Pons (tissue), 1 donor: ENCODE results near the gene SLC9A9.
"Not testable (repeated sequence)": the region's sequence is repeated elsewhere in the genome, so short reads cannot be mapped to it uniquely, and the experiment has no call there.

ENCODE experiments used
- DNase-seq: peaks from one replicate; pipeline ENCODE4 v3.0.0-alpha.2; 2016; ENCODE audit warnings: low spot score

The SLC9A9 gene

GRCh38 chr3:143464850-143465249, 383.4 kb downstream of the SLC9A9 start:
- no peak for DNase-seq

- no peak for DNase-seq
Observed at GRCh38 chr3:143455480-143455879, 392.8 kb downstream of the SLC9A9 start.

GRCh38 chr3:143450632-143451031, 397.6 kb downstream of the SLC9A9 start:
- DNase-seq: no peak

- no peak for DNase-seq
Observed at GRCh38 chr3:143447491-143447890, 400.8 kb downstream of the SLC9A9 start.

GRCh38 chr3:143445118-143445517, 403.1 kb downstream of the SLC9A9 start:
- no peak for DNase-seq

- peak; percentile 51 for DNase-seq
Observed at GRCh38 chr3:143443851-143444331, 404.4 kb downstream of the SLC9A9 start.

- no peak for DNase-seq
Observed at GRCh38 chr3:143442814-143443447, 405.3 kb downstream of the SLC9A9 start.

GRCh38 chr3:143441516-143442171, 406.6 kb downstream of the SLC9A9 start:
- no peak for DNase-seq

GRCh38 chr3:143439817-143440216, 408.5 kb downstream of the SLC9A9 start:
- DNase-seq: no peak

GRCh38 chr3:143437405-143437804, 410.9 kb downstream of the SLC9A9 start:
- DNase-seq: no peak

GRCh38 chr3:143436231-143436930, 411.9 kb downstream of the SLC9A9 start:
- DNase-seq: no peak

- no peak for DNase-seq
Observed at GRCh38 chr3:143433787-143434378, 414.4 kb downstream of the SLC9A9 start.

GRCh38 chr3:143431298-143431697, 417.0 kb downstream of the SLC9A9 start:
- DNase-seq: not testable (repeated sequence)

GRCh38 chr3:143430568-143430967, 417.7 kb downstream of the SLC9A9 start:
- no peak for DNase-seq

- DNase-seq: no peak
Observed at GRCh38 chr3:143429628-143430514, 418.4 kb downstream of the SLC9A9 start.

- DNase-seq: no peak
Observed at GRCh38 chr3:143428294-143428693, 420.0 kb downstream of the SLC9A9 start.

- no peak for DNase-seq
Observed at GRCh38 chr3:143427631-143428030, 420.6 kb downstream of the SLC9A9 start.

GRCh38 chr3:143424874-143425273, 423.4 kb downstream of the SLC9A9 start:
- no peak for DNase-seq

GRCh38 chr3:143421556-143421955, 426.7 kb downstream of the SLC9A9 start:
- DNase-seq: no peak

- DNase-seq: no peak
Observed at GRCh38 chr3:143419611-143420010, 428.7 kb downstream of the SLC9A9 start.

GRCh38 chr3:143418391-143418790, 429.9 kb downstream of the SLC9A9 start:
- no peak for DNase-seq

- DNase-seq: no peak
Observed at GRCh38 chr3:143416229-143416628, 432.0 kb downstream of the SLC9A9 start.
